Inflammatory macrophage treated with lipopolysaccharide for 1 hour (primary cell): Measurements from ENCODE around the gene BORA.
A peak's percentile ranks its signal among the peaks of the same experiment; 100 is the strongest.
"Not testable (repeated sequence)": the region's sequence is repeated elsewhere in the genome, so short reads cannot be mapped to it uniquely, and the experiment has no call there.

ENCODE experiments used
- DNase-seq, 2 donors: peaks; one replicate each; pipeline ENCODE4 v3.0.0-alpha.2; 2020 to 2022

Gene BORA

GRCh38 chr13:72727417-72728289 lies at the start of gene BORA, which contains the start of gene MZT1:
Gene BORA (plus strand): TSS chr13:72727923. CDS start chr13:72728941, 1,018 bp downstream.
Gene MZT1 (minus strand): TSS chr13:72727629. CDS start chr13:72727602, 27 bp downstream.
- peak; percentile 97 for DNase-seq

GRCh38 chr13:72678312-72678711 lies 49.4 kb upstream of the BORA start:
- DNase-seq: no peak

GRCh38 chr13:72680353-72680752 lies 47.4 kb upstream of the BORA start:
- DNase-seq: no peak

- no peak for DNase-seq
These were observed 41.0 kb upstream of the BORA start for GRCh38 chr13:72686766-72687165.

GRCh38 chr13:72689181-72689696 lies 38.5 kb upstream of the BORA start:
- no peak for DNase-seq

- no peak for DNase-seq
These were observed 34.7 kb upstream of the BORA start for GRCh38 chr13:72692884-72693514.

GRCh38 chr13:72693832-72694231 lies 33.9 kb upstream of the BORA start:
- DNase-seq: no peak

- DNase-seq: no peak
These were observed 33.4 kb upstream of the BORA start for GRCh38 chr13:72694314-72694713.

- peak in 1 of 2 donors; percentile 30 for DNase-seq
These were observed 31.1 kb upstream of the BORA start for GRCh38 chr13:72696579-72696978.

GRCh38 chr13:72698164-72698563 lies 29.6 kb upstream of the BORA start:
- no peak for DNase-seq

GRCh38 chr13:72700509-72700908 lies 27.2 kb upstream of the BORA start:
- peak in 1 of 2 donors; percentile 14 for DNase-seq

- no peak for DNase-seq
These were observed 10.9 kb upstream of the BORA start for GRCh38 chr13:72716776-72717175.

- not testable (repeated sequence) for DNase-seq
These were observed 1.5 kb upstream of the BORA start for GRCh38 chr13:72726185-72726584.

GRCh38 chr13:72726726-72727416 lies 852 bp upstream of the BORA start:
- peak; percentile 34 to 42 for DNase-seq

- no peak for DNase-seq
These were observed 525 bp downstream of the BORA start for GRCh38 chr13:72728290-72728605.

- no peak for DNase-seq
These were observed 9.3 kb downstream of the BORA start for GRCh38 chr13:72737033-72737432.

GRCh38 chr13:72740015-72740414 lies 12.3 kb downstream of the BORA start:
- no peak for DNase-seq

- DNase-seq: no peak
These were observed 17.5 kb downstream of the BORA start for GRCh38 chr13:72745260-72745659.

GRCh38 chr13:72751220-72751619 lies 23.5 kb downstream of the BORA start:
- DNase-seq: no peak

GRCh38 chr13:72754111-72754510 lies 26.4 kb downstream of the BORA start:
- no peak for DNase-seq

- no peak for DNase-seq
These were observed 30.2 kb downstream of the BORA start for GRCh38 chr13:72757792-72758535.

- DNase-seq: no peak
These were observed 32.5 kb downstream of the BORA start for GRCh38 chr13:72760189-72760588.

- no peak for DNase-seq
These were observed 35.7 kb downstream of the BORA start for GRCh38 chr13:72763411-72763810.
